Motor neuron (in vitro differentiated cells): ENCODE data around the gene ULK4. TPM values are rescaled to one million over a fixed set of nuclear protein-coding genes. Genes with fewer than 3 reads are reported as not detected.
"Not testable (repeated sequence)": the region's sequence is repeated elsewhere in the genome, so short reads cannot be mapped to it uniquely, and the experiment has no call there.

Experiments
- ATAC-seq, 8 experiments: fragments of 200-7000 bp; cut with Tn5 transposase; replicated peaks in 6 of 8; 2 replicates each; pipeline ENCODE4 v1.8.0; 2021; ENCODE audit warnings: mild to moderate bottlenecking in 8 of 8, moderate library complexity in 8 of 8
- H3K27ac ChIP-seq, 2 donors: fragments of 250-450 bp; sonication (Bioruptor Pico); 2 replicates each; pipeline ENCODE4 v1.9.0; 2021; ENCODE audit warnings: antibody characterized with exemption in 2 of 2, mild to moderate bottlenecking in 2 of 2, moderate library complexity in 1 of 2
- H3K4me1 ChIP-seq, 2 donors: fragments of 250-450 bp; sonication (Bioruptor Pico); replicated peaks in 1 of 2; 2 replicates each; pipeline ENCODE4 v1.6.1; 2021; ENCODE audit warnings: antibody characterized with exemption in 2 of 2, mild to moderate bottlenecking in 2 of 2, moderate library complexity in 1 of 2
- H3K4me3 ChIP-seq, 5 donors: fragments of 250-450 bp; sonication (Bioruptor Pico); 2 replicates each; pipeline ENCODE4 v1.9.0; 2021; ENCODE audit warnings: antibody characterized with exemption in 5 of 5, mild to moderate bottlenecking in 5 of 5, moderate library complexity in 4 of 5
- WGBS, 10 experiments: fragments of 450-650 bp; shearing (Covaris generic); methylation state at CpG; one replicate each; pipeline ENCODE4 v1.0.0; 2022; 5-methylcytosine and 5-hydroxymethylcytosine counted together
- in situ Hi-C, 9 experiments: fragments of 400-800 bp; cut with MboI; loops; one replicate each; pipeline ENCODE4 v1.15.0; 2021; ENCODE audit warnings: low sequenced_read_pairs in 9 of 9, low pct_unique_long_range_greater_than_20kb in 2 of 9; ENCODE audit not compliant: unreplicated experiment in 9 of 9
- total RNA-seq, 8 experiments: library from RNA; unstranded; fragments of 300-600 nt; gene quantifications; 2 replicates each; pipeline versions ENCODE4 v1.2.3 to v1.2.4, GENCODE V29; 2022

Gene ULK4
- total RNA-seq, 8 experiments from 2014 or later, result 4.3 to 21.7 (median 9.5) TPM

- no peaks in the 10 kb centered on the region for H3K4me1 ChIP-seq
- H3K4me3 ChIP-seq, result no peak overlapping the region
- in situ Hi-C loops, result no loop called here
- WGBS, 10 experiments, result 8 to 100% (median 100%) methylated on average over 1 of the region's 1 CpG; no CpG with 5 or more reads in 3 of the 10 experiments
- H3K27ac ChIP-seq, result no peak overlapping the region
- ATAC-seq, result no peak
Observed at GRCh38 chr3:41768363-41768762, 193.5 kb downstream of the ULK4 start.

DNA sequence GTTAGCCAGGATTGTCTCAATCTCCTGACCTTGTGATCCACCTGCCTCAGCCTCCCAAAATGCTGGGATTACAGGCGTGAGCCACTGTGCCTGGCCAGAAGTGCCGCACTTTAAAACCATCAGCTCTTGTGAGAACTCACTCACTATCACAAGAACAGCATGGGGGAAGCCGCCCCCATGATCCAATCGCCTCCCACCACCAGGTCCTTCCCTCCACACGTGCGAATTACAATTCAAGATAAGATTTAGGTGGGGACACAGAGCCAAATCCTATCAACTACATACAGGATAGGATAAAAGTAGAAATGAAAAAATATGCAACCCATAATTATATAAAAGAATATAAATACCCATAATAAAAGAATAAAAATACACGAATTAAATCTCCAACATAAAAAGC, 199.0 kb downstream of the ULK4 start:
- in situ Hi-C loops, H3K4me1 ChIP-seq, H3K4me3 ChIP-seq, ATAC-seq, H3K27ac ChIP-seq: not testable (repeated sequence)
- WGBS, 10 experiments, result 67 to 93% (median 84%) methylated on average over 1 to 7 of the region's 7 CpGs

- ATAC-seq, result no peak
- H3K4me1 ChIP-seq, result no peaks in the 10 kb centered on the region
- in situ Hi-C loops, result no loop called here
- H3K4me3 ChIP-seq, result no peak overlapping the region
- H3K27ac ChIP-seq, result no peak overlapping the region
Observed at GRCh38 chr3:41753651-41754050, 208.3 kb downstream of the ULK4 start.

GRCh38 chr3:41751597-41751996, 210.3 kb downstream of the ULK4 start:
- Histone ChIP-seq H3K4me1 (no peaks in the 10 kb centered on the region), H3K4me3 (no peak overlapping the region), H3K27ac (no peak overlapping the region)
- in situ Hi-C loops, result no loop called here
- no peak for ATAC-seq

GRCh38 chr3:41749988-41750387, 211.9 kb downstream of the ULK4 start:
- ATAC-seq, result no peak
- no peak overlapping the region for H3K4me3 ChIP-seq
- in situ Hi-C loops, result loop anchor here in 1 of 9 experiments (25.0 kb wide), 1 partner anchor 1163 kb away; no protein-coding TSS in a partner anchor
- H3K27ac ChIP-seq, result no peak overlapping the region
- 83 to 100% (median 94%) methylated on average over 1 to 4 of the region's 4 CpGs; no CpG with 5 or more reads in 3 of the 10 experiments for WGBS, 10 experiments
- H3K4me1 ChIP-seq, result no peaks in the 10 kb centered on the region

DNA sequence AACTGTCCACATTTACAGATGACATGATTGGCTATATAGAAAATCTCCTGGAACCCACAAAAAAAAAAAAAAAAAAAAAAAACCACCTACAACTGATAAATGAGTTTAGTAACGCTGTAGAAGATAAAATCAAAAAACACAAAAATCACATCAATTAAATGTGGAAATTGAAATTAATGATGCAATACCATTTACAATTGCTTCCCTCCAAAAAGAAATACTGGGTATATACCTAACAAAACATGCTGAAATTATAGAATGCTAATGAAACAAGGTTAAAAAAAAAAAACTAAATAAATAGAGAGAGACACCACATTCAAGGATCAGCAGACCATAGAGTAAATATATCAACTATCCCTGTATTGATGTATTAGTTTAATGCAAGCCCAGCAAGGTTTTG, 215.7 kb downstream of the ULK4 start:
- in situ Hi-C loops, result loop anchor here in 1 of 9 experiments (25.0 kb wide), 1 partner anchor 1159 kb away; no protein-coding TSS in a partner anchor
- 86 to 100% (median 100%) methylated on average over 1 of the region's 1 CpG; no CpG with 5 or more reads in 2 of the 10 experiments for WGBS, 10 experiments
- Histone ChIP-seq H3K27ac (no peak overlapping the region), H3K4me1 (peaks cover 0 to 2% of the 10 kb centered on the region in 2 donors), H3K4me3 (no peak overlapping the region)
- no peak for ATAC-seq

DNA sequence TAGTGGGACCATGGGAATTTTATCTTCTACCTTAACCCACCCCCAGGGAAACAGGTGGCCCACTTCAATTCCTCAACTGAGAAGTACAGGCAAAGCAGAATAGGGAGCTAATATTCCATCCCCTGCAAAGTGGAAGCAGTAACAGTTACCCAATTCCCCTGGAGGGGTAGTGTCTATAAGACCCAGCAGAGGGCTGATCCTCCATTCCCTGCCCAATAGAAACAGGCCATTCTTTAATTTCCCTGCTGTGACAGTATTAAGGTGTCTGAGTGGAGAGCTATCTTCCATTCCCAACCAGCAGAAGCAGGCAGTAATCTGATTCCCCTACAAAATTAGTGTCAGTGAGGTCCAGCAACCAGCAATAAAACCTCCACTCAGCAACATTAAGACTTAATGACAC, 219.8 kb downstream of the ULK4 start:
- ATAC-seq, result no peak
- Histone ChIP-seq H3K27ac (no peak overlapping the region), H3K4me3 (no peak overlapping the region), H3K4me1 (peaks cover 0 to 9% of the 10 kb centered on the region in 2 donors)
- in situ Hi-C loops, result loop anchor here in 1 of 9 experiments (25.0 kb wide), 1 partner anchor 1155 kb away; no protein-coding TSS in a partner anchor

GRCh38 chr3:41740374-41740886, 221.5 kb downstream of the ULK4 start:
- ATAC-seq, result peak in 6 of 8 experiments; percentile 32 to 80 (median 46)
- Histone ChIP-seq H3K4me3 (no peak overlapping the region), H3K4me1 (peaks cover 0 to 9% of the 10 kb centered on the region in 2 donors), H3K27ac (no peak overlapping the region)
- WGBS, 10 experiments, result 63 to 100% (median 67%) methylated on average over 1 to 3 of the region's 3 CpGs; no CpG with 5 or more reads in 1 of the 10 experiments
- in situ Hi-C loops, result loop anchor here in 1 of 9 experiments (25.0 kb wide), 1 partner anchor 1153 kb away; no protein-coding TSS in a partner anchor

GRCh38 chr3:41726891-41727290, 235.0 kb downstream of the ULK4 start:
- no peaks in the 10 kb centered on the region for H3K4me1 ChIP-seq
- WGBS, 10 experiments, result 86 to 100% (median 95%) methylated on average over 1 to 3 of the region's 3 CpGs; no CpG with 5 or more reads in 2 of the 10 experiments
- ATAC-seq, result no peak
- H3K27ac ChIP-seq, result no peak overlapping the region
- no peak overlapping the region for H3K4me3 ChIP-seq
- in situ Hi-C loops, result loop anchor here in 1 of 9 experiments (25.0 kb wide), 1 partner anchor 1140 kb away; no protein-coding TSS in a partner anchor

DNA sequence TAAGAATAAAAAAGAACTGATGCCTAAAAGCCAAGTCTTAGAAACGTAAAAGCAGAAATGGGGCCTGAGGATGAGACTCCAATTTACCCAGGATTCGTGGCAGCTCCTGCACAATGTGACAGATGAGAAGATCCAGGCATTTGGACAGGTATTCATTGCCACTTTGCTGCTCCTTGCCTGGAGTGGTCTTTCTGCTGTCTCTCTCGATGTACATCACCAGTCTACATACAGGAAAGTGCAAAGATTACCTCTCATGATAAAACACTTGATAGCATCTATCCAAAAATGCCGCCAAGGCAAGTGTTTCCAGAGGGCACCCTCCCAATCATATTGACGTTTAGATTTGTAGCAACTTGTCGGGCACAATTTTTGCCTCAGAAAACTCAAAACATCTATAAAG, 244.3 kb downstream of the ULK4 start:
- Histone ChIP-seq H3K4me3 (no peak overlapping the region), H3K4me1 (no peaks in the 10 kb centered on the region), H3K27ac (no peak overlapping the region)
- in situ Hi-C loops, result loop anchor here in 1 of 9 experiments (25.0 kb wide), 1 partner anchor 1130 kb away; no protein-coding TSS in a partner anchor
- 71 to 100% (median 93%) methylated on average over 2 to 6 of the region's 6 CpGs for WGBS, 10 experiments
- no peak for ATAC-seq

DNA sequence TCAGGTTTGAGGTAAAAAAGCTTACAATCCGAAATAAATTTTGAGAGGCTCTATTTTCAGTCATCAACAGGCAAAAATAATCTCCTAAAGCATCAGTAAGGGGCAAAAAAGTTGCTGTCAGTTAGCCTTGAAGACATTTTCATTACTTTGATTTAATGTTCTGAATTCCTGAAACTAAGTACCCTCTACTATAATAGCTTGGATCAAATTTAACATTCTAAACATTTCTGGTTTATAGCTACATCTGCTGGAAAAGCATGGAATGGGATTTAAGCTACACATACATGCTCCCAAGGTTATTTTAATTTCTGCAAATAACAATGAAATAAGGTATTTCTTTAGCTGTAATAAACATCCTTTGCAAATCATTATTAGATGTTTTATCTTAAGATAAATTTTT, 245.4 kb downstream of the ULK4 start:
- in situ Hi-C loops, result loop anchor here in 1 of 9 experiments (25.0 kb wide), 1 partner anchor 1129 kb away; no protein-coding TSS in a partner anchor
- 11 to 100% (median 59%) methylated on average over 1 of the region's 1 CpG; no CpG with 5 or more reads in 4 of the 10 experiments for WGBS, 10 experiments
- Histone ChIP-seq H3K27ac (no peak overlapping the region), H3K4me1 (no peaks in the 10 kb centered on the region), H3K4me3 (no peak overlapping the region)
- ATAC-seq, result peak in 2 of 8 experiments; percentile 55 to 72

- ATAC-seq, result no peak
- in situ Hi-C loops, result loop anchor here in 1 of 9 experiments (25.0 kb wide), 1 partner anchor 1128 kb away; no protein-coding TSS in a partner anchor
- H3K4me3 ChIP-seq, result no peak overlapping the region
- H3K27ac ChIP-seq, result no peak overlapping the region
- no peaks in the 10 kb centered on the region for H3K4me1 ChIP-seq
- 81 to 100% (median 92%) methylated on average over 1 to 3 of the region's 3 CpGs for WGBS, 10 experiments
Observed at GRCh38 chr3:41715376-41715775, 246.5 kb downstream of the ULK4 start.

- ATAC-seq, result no peak
- H3K27ac ChIP-seq, result no peak overlapping the region
- in situ Hi-C loops, result loop anchor here in 1 of 9 experiments (25.0 kb wide), 1 partner anchor 1124 kb away; no protein-coding TSS in a partner anchor
Observed at GRCh38 chr3:41711651-41712050, 250.3 kb downstream of the ULK4 start.

More at GRCh38 chr3:41711651-41712050, 250.3 kb downstream of the ULK4 start:
- no peaks in the 10 kb centered on the region for H3K4me1 ChIP-seq
- H3K4me3 ChIP-seq, result no peak overlapping the region
